Stimulated activated CD4-positive, alpha-beta T cell treated with anti-CD3 and anti-CD28 coated beads, Interleukin-4, amount 100 ng/mL, for 1 hour (primary cell): ENCODE results near the gene PLPP1.
"Not testable (repeated sequence)": the region's sequence is repeated elsewhere in the genome, so short reads cannot be mapped to it uniquely, and the experiment has no call there.

Source experiments
- DNase-seq: peaks from one replicate; pipeline ENCODE4 v3.0.0-alpha.2; 2020

The PLPP1 gene

GRCh38 chr5:55541056-55541635 lies 6.4 kb upstream of the PLPP1 start:
- DNase-seq = no peak

GRCh38 chr5:55540525-55540924 lies 5.8 kb upstream of the PLPP1 start:
- no peak for DNase-seq

GRCh38 chr5:55540024-55540423 lies 5.3 kb upstream of the PLPP1 start:
- no peak for DNase-seq

GRCh38 chr5:55538661-55539060 lies 3.9 kb upstream of the PLPP1 start:
- no peak for DNase-seq

- DNase-seq = not testable (repeated sequence)
Measured at GRCh38 chr5:55537315-55537714, 2.6 kb upstream of the PLPP1 start.

- no peak for DNase-seq
Measured at GRCh38 chr5:55535199-55535905, 588 bp upstream of the PLPP1 start.

GRCh38 chr5:55533521-55534435 lies 986 bp downstream of the PLPP1 start:
- no peak for DNase-seq

GRCh38 chr5:55530669-55531068 lies 4.1 kb downstream of the PLPP1 start:
- no peak for DNase-seq

GRCh38 chr5:55524816-55525215 lies 9.9 kb downstream of the PLPP1 start:
- DNase-seq = no peak

GRCh38 chr5:55523293-55523692 lies 11.5 kb downstream of the PLPP1 start:
- DNase-seq = no peak

GRCh38 chr5:55521881-55522280 lies 12.9 kb downstream of the PLPP1 start:
- no peak for DNase-seq

GRCh38 chr5:55520117-55520839 lies 14.5 kb downstream of the PLPP1 start:
- no peak for DNase-seq

- DNase-seq = no peak
Measured at GRCh38 chr5:55518831-55519390, 15.9 kb downstream of the PLPP1 start.

- no peak for DNase-seq
Measured at GRCh38 chr5:55517804-55518203, 17.0 kb downstream of the PLPP1 start.

GRCh38 chr5:55511010-55511409 lies 23.8 kb downstream of the PLPP1 start:
- no peak for DNase-seq

GRCh38 chr5:55510523-55510880 lies 24.3 kb downstream of the PLPP1 start:
- no peak for DNase-seq

- DNase-seq = no peak
Measured at GRCh38 chr5:55509796-55510522, 24.8 kb downstream of the PLPP1 start.

- DNase-seq = no peak
Measured at GRCh38 chr5:55509097-55509496, 25.7 kb downstream of the PLPP1 start.

- no peak for DNase-seq
Measured at GRCh38 chr5:55507574-55507973, 27.2 kb downstream of the PLPP1 start.

GRCh38 chr5:55505711-55506110 lies 29.1 kb downstream of the PLPP1 start:
- not testable (repeated sequence) for DNase-seq

GRCh38 chr5:55503917-55504316 lies 30.8 kb downstream of the PLPP1 start:
- not testable (repeated sequence) for DNase-seq

- DNase-seq = no peak
Measured at GRCh38 chr5:55502759-55503158, 32.0 kb downstream of the PLPP1 start.
